Activated CD4-positive, alpha-beta T cell treated with anti-CD3 and anti-CD28 coated beads, Interleukin-2, amount 50 U/mL, for 4 hours (primary cell): ENCODE results near the gene GLT6D1.
"Not testable (repeated sequence)": the region's sequence is repeated elsewhere in the genome, so short reads cannot be mapped to it uniquely, and the experiment has no call there.

ENCODE experiments used
- DNase-seq, 2 experiments: peaks; one replicate each; pipeline ENCODE4 v3.0.0-alpha.2; 2020

Gene GLT6D1

DNA sequence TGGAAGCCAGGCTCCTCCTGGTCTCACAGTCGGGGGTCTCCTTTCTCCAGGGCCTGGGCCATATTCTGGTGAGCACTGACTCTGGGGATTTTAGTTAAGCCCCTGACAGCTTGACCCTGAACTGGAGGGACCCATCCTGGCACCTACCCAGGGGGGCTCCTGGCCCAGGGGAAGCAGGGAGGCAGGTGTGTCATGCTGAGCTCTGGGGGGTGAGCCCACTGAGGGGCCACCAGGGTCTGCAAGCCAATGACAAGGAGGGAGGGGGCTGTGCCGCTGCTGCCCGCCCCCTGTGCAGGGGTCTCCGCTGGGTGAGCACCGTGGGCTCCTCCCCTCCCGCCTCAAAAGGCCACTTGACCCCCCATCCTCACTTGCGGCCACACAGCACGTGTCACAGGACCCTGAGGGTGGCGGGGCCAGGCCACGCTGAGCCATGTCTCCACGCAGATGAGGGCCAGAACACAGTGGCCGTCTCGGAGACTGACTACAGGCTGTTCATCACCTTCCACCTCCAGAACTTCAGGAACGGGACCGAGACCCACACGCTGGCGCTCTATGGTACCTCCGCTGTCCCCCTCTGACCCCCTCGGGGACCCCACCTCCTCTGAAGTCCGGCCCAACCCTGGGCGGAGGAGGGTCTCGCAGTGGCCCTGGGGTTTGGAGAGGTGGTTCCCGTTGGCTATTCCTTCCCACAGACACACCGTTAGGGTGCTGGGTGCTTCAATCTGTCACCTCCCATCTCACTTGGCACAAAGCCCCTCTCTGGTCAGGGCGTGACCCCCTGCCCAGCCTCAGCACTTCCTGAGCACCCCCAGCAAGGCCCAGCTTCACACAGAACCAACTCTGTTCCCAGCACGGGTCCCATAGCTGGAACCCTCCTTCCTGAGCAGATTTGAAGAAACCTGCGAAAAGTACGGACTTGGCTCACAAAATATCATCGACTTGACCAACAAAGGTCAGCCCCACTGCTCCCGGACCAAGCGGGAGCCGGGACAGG is 25.8 kb upstream of the GLT6D1 start:
- DNase-seq, result no peak

DNA sequence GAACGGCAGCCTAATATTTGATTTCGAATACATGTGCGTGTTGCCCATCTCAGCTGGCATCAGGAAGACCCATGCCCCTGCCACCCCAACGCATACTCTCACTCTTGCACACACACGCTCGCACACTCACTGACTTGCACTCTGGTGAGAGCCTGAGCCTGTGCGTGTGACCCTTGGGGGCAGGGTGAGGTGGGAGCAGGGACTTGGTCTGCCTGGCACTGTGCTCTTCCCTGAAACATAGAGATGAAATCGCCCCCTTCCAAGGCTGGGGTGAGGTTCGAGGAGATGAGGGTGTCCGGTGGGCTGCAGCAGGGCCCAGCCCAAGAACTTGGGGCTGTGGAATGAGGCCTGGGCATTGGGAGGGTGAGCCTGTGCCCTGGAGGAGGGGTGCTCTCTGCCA is 24.9 kb upstream of the GLT6D1 start:
- DNase-seq, result no peak

DNA sequence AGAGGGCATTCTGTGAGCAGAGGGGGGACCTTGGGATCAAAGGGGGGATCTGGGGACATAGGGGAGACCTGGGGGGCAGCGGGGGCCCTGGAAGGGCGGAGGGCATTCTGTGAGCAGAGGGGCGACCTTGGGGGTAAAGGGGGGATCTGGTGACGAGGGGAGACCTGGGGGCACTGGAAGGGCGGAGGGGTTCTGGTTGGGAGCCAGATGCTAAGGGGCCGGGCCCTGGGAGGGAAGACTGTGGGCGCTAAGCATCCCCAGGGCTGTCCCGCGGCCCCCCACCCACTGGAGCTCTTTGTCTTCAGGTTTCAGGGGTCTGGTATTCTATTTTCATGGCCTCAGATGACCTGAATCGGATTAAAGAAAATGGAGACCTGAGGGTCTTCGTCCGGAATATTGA is 24.5 kb upstream of the GLT6D1 start:
- DNase-seq, result no peak

DNA sequence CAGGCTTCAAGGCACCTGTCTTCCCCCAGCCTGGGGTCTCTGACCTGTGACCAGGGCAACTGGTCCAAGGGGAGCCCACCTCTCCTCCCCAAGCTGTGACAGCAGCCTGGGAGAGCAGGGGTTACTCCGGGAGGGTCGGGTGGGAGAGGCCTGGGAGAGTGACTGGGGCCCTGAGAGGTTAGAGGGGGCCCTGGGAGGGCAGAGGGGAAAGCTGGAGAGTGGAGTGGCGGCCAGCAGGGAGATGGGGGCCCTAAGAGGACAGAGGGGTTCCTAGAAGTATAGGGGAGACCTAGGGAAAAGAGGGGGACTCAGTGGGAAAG is 24.1 kb upstream of the GLT6D1 start:
- no peak for DNase-seq

DNA sequence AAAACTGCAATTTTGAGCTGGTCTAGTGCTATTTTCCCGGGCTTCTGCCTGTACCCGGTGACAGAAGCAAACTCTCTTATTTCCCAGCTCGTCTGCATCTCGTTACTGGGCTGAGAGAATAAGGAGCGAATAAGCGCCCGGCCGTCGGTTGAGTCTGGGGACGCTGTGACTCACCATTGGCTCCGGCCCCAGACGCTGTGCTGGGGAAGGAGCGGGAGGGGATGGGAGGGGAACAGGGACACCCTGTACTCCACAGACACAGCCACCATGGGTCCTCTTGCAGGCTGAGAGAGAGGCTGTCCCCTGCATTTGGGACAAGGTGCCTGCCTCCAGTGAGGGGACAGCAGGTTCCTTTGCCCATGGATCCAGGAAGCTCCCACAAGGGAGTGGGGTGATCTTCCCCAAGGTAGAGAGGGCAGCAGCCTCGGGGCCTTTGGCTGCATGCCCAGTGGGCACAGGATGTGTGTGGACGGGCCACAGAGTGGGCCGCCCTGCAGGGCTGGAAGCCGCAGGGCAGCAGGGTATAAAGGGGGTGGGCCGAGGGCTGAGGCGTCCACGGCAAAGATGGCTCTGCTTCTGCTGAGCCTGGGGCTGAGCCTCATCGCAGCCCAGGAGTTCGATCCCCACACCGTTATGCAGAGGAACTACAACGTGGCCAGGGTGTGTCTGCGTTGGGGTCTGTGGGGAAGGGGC is 23.6 kb upstream of the GLT6D1 start, which contains the start of gene LCN9:
Gene LCN9, plus strand, starts transcription at position 552 of the 693 bp plus-strand sequence. Its CDS starts 13 bp downstream, at position 565.
- DNase-seq, result no peak

DNA sequence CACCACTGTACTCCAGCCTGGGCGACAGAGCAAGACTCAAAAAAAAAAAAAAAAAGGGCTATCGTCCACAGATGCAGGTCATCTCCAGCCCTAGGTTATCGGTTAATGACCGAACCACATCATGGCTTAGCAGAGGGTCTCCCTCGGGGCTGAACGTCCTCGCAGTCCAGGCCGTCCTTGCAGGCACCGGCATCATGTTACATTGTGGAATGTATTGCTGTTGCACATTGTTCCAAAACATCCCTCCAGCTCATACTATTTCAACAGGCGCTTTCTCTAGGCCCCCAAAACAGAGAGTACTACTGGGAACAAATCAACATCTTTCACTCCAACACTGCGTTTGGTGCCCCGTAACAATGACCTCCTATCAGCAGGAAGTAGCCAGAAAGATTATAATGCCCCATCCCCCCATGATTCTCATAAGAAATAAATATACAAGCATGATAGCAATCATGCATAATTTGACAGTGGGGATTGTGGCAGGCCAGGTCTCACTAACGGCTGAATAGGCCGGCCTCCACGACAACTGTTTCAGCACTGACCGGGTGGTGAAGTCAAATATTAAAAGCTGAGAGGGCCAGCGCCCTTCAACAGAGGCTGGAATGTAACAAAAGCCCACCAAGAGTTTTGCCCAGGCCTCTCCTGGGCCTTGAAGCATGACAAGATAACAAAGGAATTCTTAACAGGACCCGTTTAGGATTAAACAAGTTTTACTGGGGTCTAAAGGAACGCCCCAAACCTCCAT is 22.6 kb upstream of the GLT6D1 start:
- no peak for DNase-seq

DNA sequence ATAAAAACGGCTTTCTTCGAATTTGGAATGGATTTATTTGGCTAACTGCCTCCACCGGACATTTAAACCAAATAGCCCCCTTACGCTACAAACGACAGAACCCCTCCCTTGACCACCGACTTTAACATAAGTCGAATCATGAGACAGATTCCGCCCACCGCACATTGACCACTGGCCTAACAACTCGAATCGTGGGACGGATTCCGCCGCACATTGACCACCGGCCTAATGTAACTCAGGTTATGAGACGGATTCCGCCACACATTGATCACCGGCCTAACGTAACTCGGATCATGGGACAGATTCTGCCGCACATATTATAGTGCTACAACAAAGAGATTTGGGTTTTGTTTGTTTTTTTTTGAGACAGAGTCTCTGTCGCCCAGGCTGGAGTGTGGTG is 21.1 kb upstream of the GLT6D1 start:
- no peak for DNase-seq

DNA sequence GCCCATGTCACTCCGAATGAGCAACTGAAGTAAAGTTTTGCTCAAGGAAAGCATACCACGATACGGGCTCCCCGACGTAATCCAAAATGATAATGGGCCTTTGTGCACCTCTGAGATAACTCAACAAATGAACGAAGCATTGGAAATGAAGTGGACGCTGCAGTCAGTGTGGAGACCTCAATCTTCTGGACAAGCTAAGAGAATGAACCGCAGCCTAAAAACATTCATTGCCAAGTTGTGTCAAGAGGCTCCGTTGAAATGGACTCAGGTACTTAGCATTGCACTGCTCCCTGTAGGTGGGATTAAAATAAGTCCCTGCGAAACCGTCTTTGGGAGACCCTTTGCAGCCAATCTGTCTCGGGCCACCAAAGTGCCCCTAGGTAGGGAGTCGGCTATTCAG is 19.9 kb upstream of the GLT6D1 start:
- DNase-seq, result no peak

DNA sequence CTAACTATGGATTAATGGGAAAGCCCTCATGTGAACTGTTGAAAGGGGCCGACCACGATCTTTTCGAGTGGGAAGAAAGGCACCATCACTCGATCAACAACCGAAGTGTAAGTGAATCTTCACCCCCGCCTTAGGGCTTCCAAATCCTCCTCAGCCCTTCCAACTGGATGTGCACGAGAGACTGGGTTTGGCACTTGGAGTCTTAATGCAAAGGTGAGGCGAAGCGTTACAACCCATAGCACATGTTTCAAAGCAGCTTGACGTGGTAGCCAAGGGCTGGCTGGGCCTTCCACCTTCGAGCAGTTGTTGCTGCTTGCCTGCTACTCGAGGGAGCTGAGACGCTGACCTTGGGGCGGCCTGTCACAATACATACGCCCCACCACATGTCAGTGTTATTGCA is 18.1 kb upstream of the GLT6D1 start:
- no peak for DNase-seq

DNA sequence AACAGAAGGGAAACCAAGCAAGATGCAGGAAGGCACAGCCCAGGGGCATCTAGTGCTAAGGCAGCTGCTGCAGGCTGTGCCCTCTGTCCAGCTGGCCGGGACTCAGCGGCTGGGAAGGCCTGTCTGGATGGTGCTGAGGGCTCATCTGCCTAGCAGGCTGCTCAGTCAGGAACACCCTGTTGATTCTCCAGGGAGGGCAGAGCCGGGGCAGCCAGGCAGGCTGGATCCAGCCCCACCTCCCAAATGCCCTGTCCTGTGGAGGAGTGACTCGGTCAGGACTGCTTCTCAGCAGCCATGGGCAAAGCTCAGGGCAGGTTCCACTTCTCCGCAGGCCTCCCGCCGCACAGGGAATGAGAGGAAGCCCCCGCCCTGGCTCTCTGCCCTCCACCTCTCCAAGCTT is 16.0 kb upstream of the GLT6D1 start:
- DNase-seq, result no peak

DNA sequence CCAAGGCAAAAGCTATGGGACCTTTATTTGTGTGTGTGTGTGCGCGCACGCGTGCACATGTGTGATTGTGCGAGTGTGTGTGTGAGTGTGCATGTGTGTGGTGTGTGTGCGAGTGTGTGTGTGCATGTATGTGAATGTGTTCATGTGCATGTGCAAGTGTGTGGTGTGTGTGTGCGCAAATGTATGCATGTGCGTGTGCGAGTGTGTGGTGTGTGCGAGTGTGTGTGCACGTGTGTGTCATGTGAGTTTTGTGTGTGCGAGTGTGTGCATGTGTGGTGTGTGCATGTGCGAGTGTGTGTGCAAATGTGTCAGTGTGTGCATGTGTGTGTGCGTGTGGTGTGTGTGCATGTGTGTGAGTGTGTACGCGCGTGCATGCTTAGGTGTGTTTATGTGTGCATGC is 11.1 kb upstream of the GLT6D1 start:
- no peak for DNase-seq

DNA sequence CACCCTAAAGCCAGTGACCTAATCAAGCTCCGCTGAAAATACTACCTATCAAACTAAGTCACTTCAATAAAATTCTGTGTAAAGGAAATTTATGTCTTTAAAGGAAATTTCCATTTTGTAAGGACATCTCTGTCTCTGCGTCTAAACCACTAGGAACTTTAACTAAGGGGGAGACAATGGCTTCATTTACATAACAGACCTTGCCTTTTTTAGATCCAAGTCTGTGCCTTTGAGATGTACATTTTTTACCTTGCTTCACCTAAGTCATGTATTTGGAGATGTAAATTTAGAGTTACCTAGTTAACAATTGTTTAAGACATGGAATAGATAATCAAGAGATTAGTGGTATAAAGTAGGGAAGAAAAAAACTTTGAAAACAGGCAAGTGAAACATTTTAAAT is 10.2 kb upstream of the GLT6D1 start:
- no peak for DNase-seq

DNA sequence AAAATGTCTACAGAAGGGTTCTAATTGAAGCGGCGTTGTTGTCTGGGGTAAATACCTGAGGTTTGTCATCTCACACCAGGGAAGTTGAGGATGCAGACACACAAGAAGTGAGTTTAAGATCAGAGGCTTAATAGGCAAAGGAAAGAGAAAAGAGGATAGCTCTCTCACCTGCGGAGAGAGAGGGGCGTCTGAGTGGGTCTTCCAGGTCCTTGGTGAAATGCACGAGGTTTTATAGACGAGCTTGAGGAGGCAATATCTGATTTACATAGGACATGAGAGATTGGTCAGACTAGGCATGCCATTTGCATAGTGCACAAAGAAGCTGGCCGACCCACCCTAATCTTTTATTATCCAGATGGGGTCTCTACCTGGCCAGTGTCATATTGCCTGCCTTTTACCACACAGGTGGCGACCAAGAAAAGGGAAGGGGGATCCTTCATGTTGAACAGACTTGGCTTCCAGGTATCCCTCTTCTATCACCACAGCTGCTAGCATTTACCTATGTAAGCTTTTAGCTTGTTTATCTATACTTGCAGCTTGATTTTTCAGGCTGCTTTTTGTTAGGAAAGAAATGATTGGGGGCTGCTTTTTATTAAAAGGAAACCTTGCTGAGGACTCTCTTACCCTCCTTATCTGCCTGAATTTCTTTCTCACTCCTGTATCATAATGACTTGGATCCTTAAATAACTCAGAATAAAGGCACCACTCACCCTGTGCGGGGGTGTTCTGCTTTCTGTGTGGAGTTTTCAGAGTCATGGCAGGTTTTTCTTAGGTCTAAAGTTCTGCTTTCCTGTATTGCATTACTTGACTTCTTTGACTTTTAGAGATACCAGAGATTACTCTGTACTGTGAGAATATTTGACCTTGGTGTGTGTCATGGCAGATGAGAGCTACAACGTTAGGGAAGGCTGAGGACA is 9.4 kb upstream of the GLT6D1 start:
- DNase-seq, result no peak

DNA sequence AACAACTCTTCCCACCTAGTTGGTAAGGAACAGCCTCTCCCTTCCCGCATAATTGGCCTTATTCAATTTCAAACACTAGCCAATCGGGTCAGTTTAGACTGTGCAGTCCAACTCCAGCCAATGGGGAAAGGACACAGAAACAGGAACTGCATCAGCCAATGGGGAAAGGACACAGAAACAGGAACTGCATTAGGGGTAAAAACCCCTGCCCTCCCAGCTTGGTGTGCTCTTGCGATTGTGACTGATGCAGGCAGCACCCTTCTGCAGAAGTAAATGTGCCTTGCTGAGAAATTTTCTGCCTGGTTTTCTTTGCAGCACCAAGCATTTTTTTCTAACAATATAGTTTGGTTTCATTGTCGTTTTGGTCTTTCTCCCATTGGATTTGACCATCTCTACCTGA is 8.5 kb upstream of the GLT6D1 start:
- DNase-seq, result no peak

DNA sequence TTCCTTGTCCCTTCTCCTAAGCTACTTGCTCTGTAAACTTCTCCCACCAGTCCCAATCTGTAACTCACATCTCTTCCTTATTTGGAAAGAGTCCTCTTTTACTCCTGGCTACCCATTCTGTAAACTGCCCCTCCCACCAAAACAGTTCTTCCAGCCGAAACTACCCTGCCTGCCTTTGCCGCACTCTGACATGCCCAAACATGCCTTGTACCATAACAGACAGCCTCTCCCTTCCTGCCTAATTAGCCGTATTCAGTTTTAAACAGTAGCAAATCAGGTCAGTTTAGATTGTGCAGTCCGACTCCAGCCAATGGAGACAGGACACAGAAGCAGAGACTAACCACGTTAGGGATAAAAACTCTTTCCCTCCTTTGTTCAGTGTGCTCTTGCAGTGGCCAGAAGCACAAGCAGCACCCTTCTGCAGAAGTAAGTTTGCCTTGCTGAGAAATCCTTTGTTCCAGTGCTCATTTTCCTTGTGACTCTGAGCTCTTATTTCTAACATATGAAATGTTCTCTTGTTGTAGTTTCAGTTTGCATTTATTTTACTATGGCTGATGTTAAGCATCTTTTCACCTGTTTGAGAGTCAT is 5.4 kb upstream of the GLT6D1 start:
- no peak for DNase-seq

DNA sequence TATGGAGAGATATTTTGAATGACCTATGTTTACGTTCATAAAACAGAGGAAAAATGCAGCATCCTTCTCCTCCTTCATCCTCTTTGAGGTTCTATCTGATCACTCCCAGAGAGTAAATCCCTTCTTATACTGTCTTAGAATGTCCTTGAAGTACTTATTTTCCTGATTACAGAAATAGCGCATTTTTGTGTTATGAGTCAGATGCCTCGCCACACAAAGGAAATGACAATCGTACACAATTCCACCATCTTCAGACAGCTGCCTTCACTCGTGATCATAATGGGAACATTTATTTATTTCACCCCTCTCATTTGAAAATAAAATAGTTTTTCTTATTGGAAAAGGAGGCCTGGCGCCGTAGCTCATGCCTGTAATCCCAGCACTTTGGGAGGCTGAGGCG is 2.4 kb upstream of the GLT6D1 start:
- no peak for DNase-seq

DNA sequence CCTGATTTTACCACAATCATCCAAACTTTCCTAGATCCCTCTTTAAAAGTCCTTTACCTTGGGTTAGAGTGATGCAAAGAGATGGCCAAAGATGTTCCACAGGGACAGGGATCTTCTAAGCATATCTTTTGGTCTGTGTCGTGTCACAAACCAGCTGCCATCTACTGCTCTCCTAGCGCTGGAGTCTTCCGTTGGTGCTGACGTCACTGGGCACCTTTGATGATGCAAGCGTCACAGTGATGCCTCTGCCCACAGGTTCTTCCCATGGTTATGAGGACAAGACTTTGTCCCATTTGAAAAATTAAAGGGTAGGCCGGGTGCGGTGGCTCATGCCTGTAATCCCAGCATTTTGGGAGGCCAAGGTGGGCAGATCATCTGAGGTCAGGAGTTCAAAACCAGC is 1.7 kb upstream of the GLT6D1 start:
- no peak for DNase-seq

DNA sequence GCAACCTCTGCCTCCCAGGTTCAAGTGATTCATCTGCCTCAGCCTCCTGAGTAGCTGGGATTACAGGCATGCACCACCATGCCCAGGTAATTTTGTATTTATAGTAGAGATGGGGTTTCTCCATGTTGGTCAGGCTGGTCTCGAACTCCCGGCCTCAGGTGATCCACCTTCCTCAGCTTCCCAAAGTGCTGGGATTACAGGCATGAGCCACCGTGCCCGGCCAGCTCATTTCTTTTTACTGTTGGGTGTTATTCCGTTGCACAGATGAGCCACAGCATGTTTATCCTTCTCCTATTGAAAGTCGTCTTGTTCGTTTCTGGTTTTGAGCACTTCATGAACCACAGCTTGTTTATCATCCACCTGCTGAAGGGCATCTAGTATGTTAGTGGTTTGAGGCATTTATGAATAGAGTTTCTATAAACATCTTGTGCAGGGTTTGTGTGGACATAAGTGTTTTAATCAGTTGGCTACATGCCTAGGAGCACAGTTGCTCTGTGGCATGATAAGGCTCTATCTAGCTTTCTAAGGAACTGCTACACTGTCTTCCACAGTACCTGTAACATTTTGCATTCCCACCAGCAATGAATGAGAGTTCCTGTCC is 2.3 kb downstream of the GLT6D1 start:
- DNase-seq, result not testable (repeated sequence)

DNA sequence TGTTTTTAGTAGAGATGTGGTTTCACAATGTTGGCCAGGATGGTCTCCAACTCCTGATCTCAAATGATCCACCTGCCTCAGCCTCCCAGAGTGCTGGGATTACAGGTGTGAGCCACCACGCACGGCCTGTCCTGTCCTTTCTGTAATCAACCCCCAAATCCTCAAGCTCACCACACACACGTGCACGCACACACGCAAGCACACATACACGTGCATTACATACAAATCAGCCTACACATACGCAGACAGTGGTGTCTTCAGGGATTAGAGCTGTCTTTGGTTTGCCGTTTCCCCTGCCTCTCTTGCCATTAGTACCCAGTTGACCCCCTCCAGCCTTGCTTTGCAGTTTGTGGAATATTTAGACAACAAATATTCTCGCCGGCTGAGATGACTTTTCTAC is 6.5 kb downstream of the GLT6D1 start:
- DNase-seq, result no peak

DNA sequence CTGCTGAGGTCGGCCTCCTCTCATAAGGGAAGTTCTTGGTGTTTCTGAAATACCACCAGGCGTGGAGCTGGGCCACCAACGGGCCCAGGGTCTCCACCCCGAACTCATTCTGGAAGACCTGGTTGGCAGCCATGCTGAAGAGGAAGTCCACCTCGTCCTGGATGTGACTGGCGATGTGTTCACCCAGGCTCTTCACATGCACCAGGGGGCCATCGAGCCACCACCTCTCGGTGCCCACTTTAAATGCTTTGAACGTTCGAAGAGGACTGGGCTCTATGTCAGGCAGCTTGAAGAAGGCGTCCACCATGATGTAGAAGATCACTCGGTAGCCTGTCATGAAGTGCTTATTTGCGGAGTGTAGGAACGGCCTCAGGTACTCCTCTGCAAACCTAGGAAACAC is 15.1 kb downstream of the GLT6D1 start:
- DNase-seq, result no peak

DNA sequence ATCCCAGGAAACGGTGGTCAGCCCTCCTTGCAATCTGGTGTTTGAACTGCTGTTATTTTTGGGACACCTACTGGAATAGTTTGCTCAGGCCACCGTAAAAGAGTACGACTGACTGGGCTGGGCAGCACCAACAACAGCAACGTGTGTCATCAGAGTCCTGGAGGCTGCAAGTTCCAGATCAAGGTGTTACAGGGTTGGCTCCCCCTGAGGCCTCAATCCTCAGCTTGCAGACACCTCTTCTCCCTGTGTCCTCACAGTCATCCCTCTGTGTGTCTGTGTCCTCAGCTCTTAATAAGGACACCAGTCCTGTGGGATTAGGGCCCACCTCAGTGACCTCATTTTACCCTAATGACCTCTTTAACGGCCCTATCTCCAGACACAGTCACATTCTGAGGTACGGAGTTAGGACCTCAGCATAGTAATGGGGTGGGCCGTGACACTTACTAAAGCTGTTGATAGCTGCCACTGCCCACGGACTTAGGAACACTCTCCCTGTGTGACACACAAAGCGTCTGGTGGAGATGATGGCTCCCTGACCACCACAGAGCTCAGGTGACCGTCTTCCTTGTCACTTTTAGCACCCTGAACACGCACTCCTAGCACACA is 16.8 kb downstream of the GLT6D1 start:
- DNase-seq, result no peak
